SH-SY5Y (cell line): ENCODE data around the gene TIAM2.

Experiments used
- GATA2 ChIP-seq: IDR thresholded peaks from 2 replicates; pipeline ENCODE4 v1.6.1; 2011; ENCODE audit warnings: mild to moderate bottlenecking, low read depth, low read length
- GATA3 ChIP-seq: IDR thresholded peaks from 2 replicates; pipeline ENCODE4 v1.6.1; 2011; ENCODE audit warnings: low read depth, mild to moderate bottlenecking, low read length, moderate library complexity

Gene TIAM2

GRCh38 chr6:155152211-155153076, 157.3 kb downstream of the TIAM2 start:
- no peak for TF ChIP-seq GATA2
- TF ChIP-seq GATA3, result no peak

GRCh38 chr6:155154158-155154830, 159.2 kb downstream of the TIAM2 start:
- TF ChIP-seq GATA2 (no peak), GATA3 (no peak)

- TF ChIP-seq GATA3 (no peak), GATA2 (no peak)
Observed at GRCh38 chr6:155155787-155156447, 160.8 kb downstream of the TIAM2 start.

- TF ChIP-seq GATA2, result no peak
- TF ChIP-seq GATA3, result no peak
Observed at GRCh38 chr6:155157101-155157500, 162.0 kb downstream of the TIAM2 start.

GRCh38 chr6:155158030-155158843, 163.1 kb downstream of the TIAM2 start:
- TF ChIP-seq GATA2, result no peak
- no peak for TF ChIP-seq GATA3

GRCh38 chr6:155162682-155163081, 167.6 kb downstream of the TIAM2 start:
- no peak for TF ChIP-seq GATA3
- TF ChIP-seq GATA2, result no peak

GRCh38 chr6:155163601-155164000, 168.5 kb downstream of the TIAM2 start:
- TF ChIP-seq GATA2, result no peak
- TF ChIP-seq GATA3, result no peak

GRCh38 chr6:155165029-155165710, 170.1 kb downstream of the TIAM2 start:
- TF ChIP-seq GATA3 (no peak), GATA2 (no peak)

GRCh38 chr6:155170519-155170918, 175.4 kb downstream of the TIAM2 start:
- TF ChIP-seq GATA2 (no peak), GATA3 (no peak)

- TF ChIP-seq GATA3, result no peak
- TF ChIP-seq GATA2, result no peak
Observed at GRCh38 chr6:155171109-155171746, 176.1 kb downstream of the TIAM2 start.

- TF ChIP-seq GATA3, result no peak
- TF ChIP-seq GATA2, result no peak
Observed at GRCh38 chr6:155171747-155172449, 176.8 kb downstream of the TIAM2 start.

- TF ChIP-seq GATA2 (no peak), GATA3 (no peak)
Observed at GRCh38 chr6:155173488-155173887, 178.4 kb downstream of the TIAM2 start.
